Keratinocyte (primary cell): ENCODE results near the gene NELL2. TPM values are rescaled to one million over a fixed set of nuclear protein-coding genes. Genes with fewer than 3 reads are reported as not detected.

Experiments
- DNase-seq: peaks from one replicate; pipeline ENCODE4 v3.0.0-alpha.2; 2011; ENCODE audit warnings: low read depth, missing footprints, low spot score
- FAIRE-seq: peaks from 2 replicates; lab custom pipeline; 2011; peaks lifted over from hg19 to GRCh38; lab: Jason Lieb, UNC
- H2AFZ ChIP-seq: 2 replicates; pipeline ENCODE4 v1.6.0; 2012; ENCODE audit warnings: low read length, control low read depth, inconsistent platforms; ENCODE audit not compliant: control insufficient read depth
- H3K27ac ChIP-seq: 2 replicates; pipeline ENCODE4 v1.5.1; 2011; ENCODE audit warnings: low read length; ENCODE audit not compliant: control insufficient read depth, insufficient read depth
- H3K27me3 ChIP-seq: 3 replicates; pipeline ENCODE4 v1.6.0; 2011; ENCODE audit warnings: low read length; ENCODE audit not compliant: control insufficient read depth, insufficient read depth; ENCODE audit errors: extremely low read depth
- H3K36me3 ChIP-seq, 2 experiments: 2 replicates in 1 of 2; 3 replicates in 1 of 2; pipeline ENCODE4 v1.5.1; 2011; ENCODE audit warnings: low read length in 2 of 2, mild to moderate bottlenecking in 1 of 2; ENCODE audit not compliant: control insufficient read depth in 2 of 2, insufficient read depth in 2 of 2; ENCODE audit errors: extremely low read depth in 1 of 2
- H3K4me1 ChIP-seq: 3 replicates; pipeline ENCODE4 v1.5.1; 2011; ENCODE audit warnings: low read length; ENCODE audit not compliant: control insufficient read depth, insufficient read depth; ENCODE audit errors: extremely low read depth
- H3K4me2 ChIP-seq: 3 replicates; pipeline ENCODE4 v1.6.0; 2011; ENCODE audit warnings: low read depth, low read length; ENCODE audit not compliant: control insufficient read depth, insufficient read depth; ENCODE audit errors: extremely low read depth
- H3K4me3 ChIP-seq, 3 experiments: fragments of 200-600 bp in 1 of 3; sonication (generic) in 1 of 3; 2 replicates in 2 of 3; 3 replicates in 1 of 3; pipeline ENCODE4 v1.5.1; 2011 to 2016; ENCODE audit warnings: low read length in 3 of 3, mild to moderate bottlenecking in 3 of 3, control low read depth in 2 of 3, inconsistent platforms in 1 of 3, low read depth in 1 of 3, mixed read lengths in 1 of 3, mixed run types in 1 of 3, moderate library complexity in 1 of 3; ENCODE audit not compliant: control insufficient read depth in 2 of 3, insufficient read depth in 2 of 3; ENCODE audit errors: extremely low read depth in 1 of 3
- H3K79me2 ChIP-seq: 2 replicates; pipeline ENCODE4 v1.6.0; 2012; ENCODE audit warnings: low read length; ENCODE audit not compliant: control insufficient read depth, insufficient read depth
- H3K9ac ChIP-seq: 3 replicates; pipeline ENCODE4 v1.6.0; 2011; ENCODE audit warnings: low read length; ENCODE audit not compliant: control insufficient read depth, insufficient read depth; ENCODE audit errors: extremely low read depth
- H3K9me1 ChIP-seq: 3 replicates; pipeline ENCODE4 v1.6.0; 2011; ENCODE audit warnings: low read length; ENCODE audit not compliant: control insufficient read depth, insufficient read depth; ENCODE audit errors: extremely low read depth
- H3K9me3 ChIP-seq: 2 replicates; pipeline ENCODE4 v1.5.1; 2012; ENCODE audit warnings: low read depth, low read length; ENCODE audit not compliant: control insufficient read depth
- H4K20me1 ChIP-seq: 3 replicates; pipeline ENCODE4 v1.6.0; 2011; ENCODE audit warnings: low read length; ENCODE audit not compliant: control insufficient read depth, insufficient read depth; ENCODE audit errors: extremely low read depth
- EZH2 ChIP-seq: IDR thresholded peaks from one replicate; pipeline ENCODE4 v1.6.1; 2012; ENCODE audit warnings: inconsistent platforms, mild to moderate bottlenecking, low read length, moderate library complexity
- dilution Hi-C: fragments of 300-500 bp; cut with MboI; formaldehyde crosslinking; loops from one replicate; pipeline ENCODE4 v1.7.0; 2020; ENCODE audit warnings: low sequenced_read_pairs; ENCODE audit not compliant: extremely low pct_ligation_motif_present
- polyA plus RNA-seq, 5 experiments: library from polyadenylated mRNA; depleted of rRNA in 3 of 5; stranded (reverse) in 3 of 5; stranded (forward) in 1 of 5; unstranded in 1 of 5; fragments of >200 nt; gene quantifications; 1 replicate in 1 of 5; 2 replicates in 3 of 5; 3 replicates in 1 of 5; pipeline versions ENCODE4 v1.2.1 to v1.2.3, GENCODE V29; 2011 to 2012; ENCODE audit warnings: missing spikeins in 2 of 5, low read depth in 1 of 5, low replicate concordance in 1 of 5
- TF ChIP-seq, protein P1 (sequence below), 3 experiments: IDR thresholded peaks in 1 of 3; conservative IDR thresholded peaks in 1 of 3; optimal IDR thresholded peaks in 1 of 3; 2 replicates in 2 of 3; 3 replicates in 1 of 3; pipeline versions ENCODE3 to v1.5.1; 2011; ENCODE audit warnings: low read length in 3 of 3, mild to moderate bottlenecking in 3 of 3, moderate library complexity in 2 of 3, control low read depth in 1 of 3, inconsistent platforms in 1 of 3; ENCODE audit not compliant: insufficient read depth in 2 of 3; ENCODE audit errors: extremely low read depth in 1 of 3

The NELL2 gene
- polyA plus RNA-seq, 1 donor (not counting 4 experiments of a cell fraction or from before 2014, with no cell fraction given), result 0.58 TPM

DNA sequence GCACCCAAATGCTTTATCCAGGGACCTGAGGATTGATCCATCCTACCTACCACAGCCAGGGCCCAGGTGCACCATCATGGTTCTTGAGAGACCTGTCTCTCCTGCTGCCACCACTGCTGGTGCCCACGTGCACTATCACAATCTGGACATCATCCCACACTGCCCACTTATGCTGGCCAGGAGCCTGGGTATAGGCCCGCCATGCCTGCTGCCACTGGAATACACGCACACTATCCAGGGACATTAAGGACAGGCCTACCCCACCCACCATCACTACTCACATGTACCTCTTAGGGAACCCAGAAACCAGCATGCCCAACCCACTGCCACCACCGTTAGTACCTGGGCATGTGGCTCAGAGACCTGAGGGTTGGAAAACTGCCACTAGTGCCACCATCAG lies 207.7 kb downstream of the NELL2 start:
- Histone ChIP-seq H2AFZ (no peak overlapping the region), H3K4me3 (no peak overlapping the region), H3K79me2 (no peaks in the 10 kb centered on the region), H3K4me2 (no peak overlapping the region), H3K36me3 (no peaks in the 10 kb centered on the region), H4K20me1 (no peaks in the 10 kb centered on the region), H3K27ac (no peak overlapping the region), H3K9me3 (no peaks in the 10 kb centered on the region), H3K4me1 (no peaks in the 10 kb centered on the region), H3K27me3 (no peaks in the 10 kb centered on the region), H3K9me1 (no peaks in the 10 kb centered on the region), H3K9ac (no peak overlapping the region)
- TF ChIP-seq, protein P1, sequence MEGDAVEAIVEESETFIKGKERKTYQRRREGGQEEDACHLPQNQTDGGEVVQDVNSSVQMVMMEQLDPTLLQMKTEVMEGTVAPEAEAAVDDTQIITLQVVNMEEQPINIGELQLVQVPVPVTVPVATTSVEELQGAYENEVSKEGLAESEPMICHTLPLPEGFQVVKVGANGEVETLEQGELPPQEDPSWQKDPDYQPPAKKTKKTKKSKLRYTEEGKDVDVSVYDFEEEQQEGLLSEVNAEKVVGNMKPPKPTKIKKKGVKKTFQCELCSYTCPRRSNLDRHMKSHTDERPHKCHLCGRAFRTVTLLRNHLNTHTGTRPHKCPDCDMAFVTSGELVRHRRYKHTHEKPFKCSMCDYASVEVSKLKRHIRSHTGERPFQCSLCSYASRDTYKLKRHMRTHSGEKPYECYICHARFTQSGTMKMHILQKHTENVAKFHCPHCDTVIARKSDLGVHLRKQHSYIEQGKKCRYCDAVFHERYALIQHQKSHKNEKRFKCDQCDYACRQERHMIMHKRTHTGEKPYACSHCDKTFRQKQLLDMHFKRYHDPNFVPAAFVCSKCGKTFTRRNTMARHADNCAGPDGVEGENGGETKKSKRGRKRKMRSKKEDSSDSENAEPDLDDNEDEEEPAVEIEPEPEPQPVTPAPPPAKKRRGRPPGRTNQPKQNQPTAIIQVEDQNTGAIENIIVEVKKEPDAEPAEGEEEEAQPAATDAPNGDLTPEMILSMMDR (optimal IDR thresholded peaks at IDR 0.05 in 1 of 3, IDR thresholded peaks at IDR 0.05 in 1 of 3, conservative IDR thresholded peaks at IDR 0.05 in 1 of 3; ENCODE audit: extremely low read depth in 1 of 3, insufficient read depth in 2 of 3, low read length in 3 of 3), result no peak
- no peak for TF ChIP-seq EZH2
- dilution Hi-C loops, result no loop called here
- no peak for DNase-seq
- no peak for FAIRE-seq

DNA sequence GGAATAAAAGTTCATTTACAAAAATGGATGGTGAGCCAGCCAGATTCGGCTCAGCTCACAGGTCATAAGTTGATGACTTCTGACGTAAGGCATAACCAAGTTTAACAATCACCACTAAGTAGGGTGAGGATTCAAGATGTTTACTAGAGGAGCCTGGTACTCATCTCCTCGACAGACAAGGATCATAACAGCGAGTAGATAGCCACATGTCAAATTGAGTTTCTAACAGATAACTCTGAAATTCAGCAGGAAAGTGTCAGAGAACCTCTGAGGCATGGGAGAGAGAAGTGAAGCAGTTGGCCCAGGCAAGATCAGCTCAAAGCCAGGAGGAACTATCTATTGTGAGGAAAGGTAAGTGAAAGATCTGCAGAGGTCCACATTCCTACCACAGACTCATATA lies 208.7 kb downstream of the NELL2 start:
- dilution Hi-C loops, result no loop called here
- Histone ChIP-seq H3K4me2 (no peak overlapping the region), H3K4me3 (no peak overlapping the region), H3K9me1 (no peaks in the 10 kb centered on the region), H4K20me1 (no peaks in the 10 kb centered on the region), H3K27me3 (no peaks in the 10 kb centered on the region), H2AFZ (no peak overlapping the region), H3K9ac (no peak overlapping the region), H3K36me3 (no peaks in the 10 kb centered on the region), H3K79me2 (no peaks in the 10 kb centered on the region), H3K9me3 (no peaks in the 10 kb centered on the region), H3K4me1 (no peaks in the 10 kb centered on the region), H3K27ac (no peak overlapping the region)
- DNase-seq (no peak), FAIRE-seq (no peak)
- no peak for TF ChIP-seq EZH2
- TF ChIP-seq, protein P1 (optimal IDR thresholded peaks at IDR 0.05 in 1 of 3, IDR thresholded peaks at IDR 0.05 in 1 of 3, conservative IDR thresholded peaks at IDR 0.05 in 1 of 3; ENCODE audit: extremely low read depth in 1 of 3, insufficient read depth in 2 of 3, low read length in 3 of 3), result no peak
